Stimulated activated CD4-positive, alpha-beta T cell treated with anti-CD3 and anti-CD28 coated beads, TNF-alpha, amount 100 ng/mL, for 4 hours (primary cell): Measurements from ENCODE around the gene GRAMD1A.
A peak's percentile ranks its signal among the peaks of the same experiment; 100 is the strongest.
"Not testable (repeated sequence)": the region's sequence is repeated elsewhere in the genome, so short reads cannot be mapped to it uniquely, and the experiment has no call there.

Experiments used
- DNase-seq, 3 experiments: peaks; one replicate each; pipeline ENCODE4 v3.0.0-alpha.2; 2020; ENCODE audit warnings: low read depth in 3 of 3

The GRAMD1A gene

DNA sequence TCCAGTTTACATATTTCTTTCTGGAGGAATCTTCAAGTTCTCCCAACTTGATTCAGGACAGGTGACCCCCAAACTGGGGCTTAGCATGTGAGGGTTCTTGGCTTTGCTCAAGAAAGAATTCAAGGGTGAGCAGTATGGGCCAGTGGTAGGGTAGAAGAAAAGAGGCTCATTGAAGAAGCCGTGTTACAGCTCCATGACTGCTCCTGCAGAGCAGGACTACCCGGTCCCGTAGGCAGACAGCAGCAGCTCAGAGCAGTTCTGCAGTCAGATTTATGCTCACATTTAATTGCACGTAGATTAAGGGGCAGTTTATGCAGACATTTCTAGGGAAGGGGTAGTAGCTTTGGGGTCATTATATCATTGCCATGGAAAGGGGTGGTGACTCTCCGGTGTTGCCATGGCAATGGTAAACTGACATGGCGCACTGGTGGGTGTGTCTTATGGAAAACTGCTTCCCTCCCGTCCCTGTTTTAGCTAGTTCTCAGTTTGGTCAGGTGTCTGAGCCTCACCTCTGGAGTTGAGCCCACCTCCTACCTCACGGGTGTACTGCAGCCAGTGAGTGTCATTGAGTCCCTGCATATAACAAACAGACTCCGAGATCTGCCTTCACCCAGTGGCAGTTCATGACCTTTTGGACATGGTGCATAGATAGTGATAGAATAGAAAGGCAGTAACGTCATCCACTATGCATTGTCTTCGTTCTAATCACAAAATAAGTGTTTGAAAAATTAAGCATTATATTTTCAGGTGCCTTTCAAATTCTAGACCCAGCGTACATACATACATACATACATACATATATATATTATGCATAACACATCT is 20.1 kb upstream of the GRAMD1A start:
- DNase-seq, result no peak

DNA sequence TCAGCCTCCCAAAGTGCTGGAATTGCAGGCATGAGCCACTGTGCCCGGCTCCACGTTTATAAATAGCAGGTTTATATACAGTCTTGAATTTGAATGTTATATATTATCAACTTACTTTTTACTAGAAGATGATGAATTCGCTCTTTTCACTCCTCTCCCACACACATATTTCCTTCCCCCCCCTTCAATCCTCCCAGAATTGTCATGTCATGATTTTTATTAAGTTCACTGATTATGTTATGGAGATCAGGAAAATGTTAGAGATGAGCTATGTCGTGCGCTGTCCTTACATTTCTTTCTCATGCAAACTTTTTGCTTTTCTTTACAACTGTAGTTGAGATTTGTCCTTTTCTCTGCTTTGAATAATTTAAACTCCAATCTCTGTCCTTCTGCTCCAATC is 17.8 kb upstream of the GRAMD1A start:
- no peak for DNase-seq

DNA sequence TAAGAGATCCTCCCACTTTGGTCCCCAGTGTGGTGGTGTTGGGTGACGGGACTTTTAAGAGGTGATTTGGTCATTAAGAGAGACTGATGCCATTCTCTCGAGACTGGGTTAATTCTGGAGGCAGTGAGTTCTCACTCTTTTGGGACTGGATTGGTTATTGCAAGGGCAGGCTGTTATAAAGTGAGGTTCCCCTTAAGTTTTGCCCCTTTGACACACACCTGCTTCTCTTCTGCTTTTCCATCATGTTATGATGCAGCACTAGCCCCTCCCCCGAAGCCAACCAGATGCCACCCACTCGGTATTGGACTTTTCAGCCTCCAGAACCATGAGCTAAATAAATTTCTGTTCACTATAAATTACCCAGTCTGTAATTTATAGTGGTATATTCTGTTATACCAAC is 16.3 kb upstream of the GRAMD1A start:
- no peak for DNase-seq

DNA sequence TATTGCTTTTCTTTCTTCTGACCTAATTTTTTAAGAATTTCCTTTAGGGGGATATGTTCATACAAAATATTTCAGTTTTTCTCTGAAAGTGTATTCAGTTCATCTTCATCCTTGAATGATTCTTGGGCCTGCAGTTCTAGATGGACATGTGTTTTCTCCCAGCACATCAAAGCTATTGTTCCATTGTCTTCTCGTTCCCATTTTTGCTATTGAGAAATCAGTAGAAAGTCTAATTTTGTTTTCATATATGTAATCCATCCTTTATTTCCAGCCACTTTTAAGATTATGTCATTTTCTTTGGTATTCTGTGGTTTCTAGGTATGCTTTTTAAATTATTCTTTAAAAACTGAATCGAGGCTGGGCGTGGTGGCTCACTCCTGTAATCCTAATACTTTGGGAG is 15.8 kb upstream of the GRAMD1A start:
- no peak for DNase-seq

DNA sequence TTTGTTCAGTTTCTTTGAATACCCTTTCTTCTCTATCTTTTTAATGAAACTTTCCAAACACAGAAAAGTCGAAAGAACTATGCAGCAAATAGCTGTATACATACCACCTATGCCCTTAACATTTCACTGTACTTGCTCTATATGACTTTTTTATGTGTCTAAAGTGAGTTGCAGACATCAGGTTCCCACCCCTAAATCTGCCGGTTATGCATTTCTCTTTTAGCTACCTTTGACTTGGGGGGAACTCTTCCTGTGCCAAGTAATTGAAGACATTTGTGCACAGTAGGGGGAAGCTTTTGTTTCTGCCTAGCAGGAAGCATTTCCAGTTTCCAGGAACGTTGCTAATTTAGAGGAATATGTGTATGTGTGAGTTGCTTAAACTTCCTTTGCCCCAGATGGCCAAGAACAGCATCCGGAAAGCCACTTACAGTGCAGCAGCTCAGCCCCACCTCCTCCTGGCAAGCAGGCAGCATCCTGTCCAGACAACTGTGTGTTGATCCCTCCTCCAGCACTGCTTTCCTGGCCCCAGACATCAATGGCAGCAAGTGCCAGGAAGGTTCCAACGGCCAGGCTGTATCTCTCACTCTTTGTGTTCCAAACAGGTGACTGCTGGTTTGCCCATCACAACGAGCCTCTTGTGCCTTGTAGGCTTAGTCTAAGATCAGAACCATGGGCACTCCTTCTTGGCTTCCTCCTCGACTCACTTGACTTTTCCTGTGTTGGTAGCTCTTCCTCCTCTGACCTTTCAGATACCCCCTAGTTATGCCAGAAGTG is 14.7 kb upstream of the GRAMD1A start:
- no peak for DNase-seq

DNA sequence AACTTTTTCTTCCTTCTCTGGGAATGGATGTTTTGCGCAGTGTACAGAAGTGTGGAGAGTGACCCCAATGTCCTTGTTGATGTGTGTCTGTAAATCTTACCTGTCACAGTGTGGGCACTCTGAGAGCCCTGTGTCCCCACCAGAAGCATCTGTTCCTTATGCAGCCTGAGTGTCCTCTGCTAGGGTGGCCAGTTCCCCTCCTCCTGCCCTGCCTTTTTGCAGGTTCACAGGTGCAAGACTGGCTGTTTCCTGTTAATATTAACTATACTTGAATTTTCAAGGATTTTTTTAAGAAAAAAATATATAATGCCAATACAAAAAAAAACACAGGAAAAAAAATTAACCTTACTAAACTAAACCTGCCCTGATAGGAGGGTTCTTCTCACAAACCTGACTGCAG is 12.0 kb upstream of the GRAMD1A start:
- no peak for DNase-seq

DNA sequence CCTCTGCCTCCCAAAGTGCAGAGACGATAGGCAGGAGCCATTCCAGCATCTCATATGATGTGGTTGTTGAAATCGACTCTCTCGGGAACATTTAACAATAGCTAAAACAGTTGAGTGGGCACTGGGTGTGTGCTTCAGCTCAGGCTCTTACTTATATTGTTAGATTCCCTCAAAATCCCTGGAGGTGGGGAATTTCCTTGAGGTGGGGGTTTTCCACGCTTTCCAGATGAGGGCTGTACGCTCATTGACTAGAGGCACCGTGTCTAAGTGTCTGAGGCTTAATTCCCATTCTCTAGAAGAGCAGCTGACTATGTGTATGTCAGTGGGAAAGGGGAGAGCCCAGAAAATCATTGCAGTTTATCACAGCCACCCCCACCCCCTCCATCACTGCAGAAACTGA is 10.8 kb upstream of the GRAMD1A start:
- DNase-seq, result no peak

DNA sequence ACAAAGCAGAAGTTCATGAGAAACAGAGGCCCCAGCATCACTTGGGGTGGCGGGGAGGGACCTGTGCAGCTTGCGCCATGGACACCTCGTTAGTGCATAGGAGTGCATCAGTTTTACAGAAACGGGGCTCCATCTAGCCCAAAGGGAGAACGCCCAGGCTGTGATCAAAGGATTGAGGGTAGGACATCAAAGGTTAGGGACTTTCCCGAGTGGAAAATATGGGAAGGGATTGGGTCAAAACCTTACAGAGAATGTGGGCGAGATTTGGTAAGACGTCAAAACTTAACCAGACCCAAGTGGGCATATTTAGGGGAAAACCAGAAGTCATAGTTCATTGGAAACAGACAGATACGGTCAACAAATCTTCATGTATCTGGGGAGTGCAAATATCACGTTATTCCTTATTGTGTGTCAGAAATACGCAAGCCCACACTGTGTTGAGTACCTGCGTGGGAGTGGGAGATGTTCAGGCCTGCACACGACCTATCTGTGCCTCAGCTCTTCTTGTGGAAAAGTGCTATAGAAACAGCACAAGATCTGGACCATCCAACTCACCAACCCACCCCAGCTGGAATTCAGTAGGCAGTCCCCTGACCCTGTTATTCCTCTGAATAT is 9.4 kb upstream of the GRAMD1A start:
- no peak for DNase-seq

DNA sequence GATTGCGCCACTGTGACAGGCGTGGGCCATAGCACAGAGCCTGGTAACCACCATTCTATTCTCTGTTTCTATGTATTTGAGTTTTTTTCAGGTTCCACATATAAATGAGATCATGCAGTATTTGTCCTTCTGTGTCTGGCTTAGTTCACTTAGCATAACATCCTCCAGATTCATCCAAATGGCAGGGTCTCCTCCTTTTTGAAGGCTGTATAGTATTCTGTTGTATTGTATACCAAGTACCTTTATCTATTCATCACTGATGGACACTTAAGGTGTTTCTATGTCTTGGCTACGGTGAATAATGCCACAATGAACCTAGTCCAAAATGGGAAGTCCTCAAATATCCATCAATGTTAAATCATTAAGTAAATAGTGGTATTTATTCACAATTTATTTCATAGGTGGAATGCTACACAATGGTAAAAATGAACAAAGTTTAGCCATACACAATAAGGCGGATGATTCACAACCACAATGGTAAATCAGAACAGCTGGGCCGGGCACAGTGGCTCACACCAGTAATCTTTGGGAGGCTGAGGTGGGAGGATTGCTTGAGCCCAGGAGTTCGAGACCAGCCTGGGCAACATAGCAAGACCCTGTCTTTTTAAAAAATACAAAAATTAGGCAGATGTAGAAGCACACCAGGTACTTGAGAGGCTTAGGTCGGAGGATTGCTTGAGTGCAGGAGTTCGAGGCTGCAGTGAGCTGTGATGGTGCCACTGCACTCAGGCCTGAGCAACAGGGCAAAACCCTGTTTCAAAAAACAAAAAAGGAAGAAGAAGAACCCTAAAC is 8.4 kb upstream of the GRAMD1A start:
- DNase-seq, result no peak

DNA sequence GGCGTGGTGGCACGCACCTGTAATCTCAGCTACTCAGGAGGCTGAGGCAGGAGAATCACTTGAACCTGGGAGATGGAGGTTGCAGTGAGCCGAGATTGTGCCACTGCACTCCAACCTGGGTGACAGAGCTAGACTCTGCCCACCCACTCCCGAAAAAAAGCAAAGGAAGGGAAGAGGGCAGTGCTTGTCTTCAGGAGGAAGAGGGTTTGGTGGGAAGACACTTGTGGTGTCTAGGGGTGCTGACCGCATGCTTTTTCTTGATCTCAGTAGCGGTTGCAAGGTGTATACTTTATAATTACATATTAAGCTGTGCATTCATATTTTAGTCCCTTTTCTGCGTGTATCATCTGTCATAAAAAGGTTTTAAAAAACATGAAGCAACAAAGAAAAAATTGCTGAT is 7.5 kb upstream of the GRAMD1A start:
- DNase-seq, result not testable (repeated sequence)

DNA sequence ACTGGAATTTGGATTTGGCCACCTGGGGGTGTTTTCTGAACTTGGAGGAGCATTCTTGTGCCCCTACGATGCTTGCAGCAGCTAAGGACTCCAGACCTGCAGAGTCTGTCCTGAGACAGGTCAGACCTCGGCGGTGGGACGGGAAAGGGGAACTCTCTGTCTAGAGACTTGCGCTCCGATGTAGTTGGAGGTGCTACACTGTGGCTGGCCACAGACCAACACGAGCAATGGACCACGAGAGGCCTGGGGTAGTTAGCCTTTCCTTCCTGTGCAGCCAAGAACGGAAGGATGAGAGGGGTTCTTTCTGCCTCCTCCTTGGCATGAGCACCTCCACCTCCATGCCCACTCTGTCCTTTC is 5.9 kb upstream of the GRAMD1A start:
- DNase-seq, result no peak

DNA sequence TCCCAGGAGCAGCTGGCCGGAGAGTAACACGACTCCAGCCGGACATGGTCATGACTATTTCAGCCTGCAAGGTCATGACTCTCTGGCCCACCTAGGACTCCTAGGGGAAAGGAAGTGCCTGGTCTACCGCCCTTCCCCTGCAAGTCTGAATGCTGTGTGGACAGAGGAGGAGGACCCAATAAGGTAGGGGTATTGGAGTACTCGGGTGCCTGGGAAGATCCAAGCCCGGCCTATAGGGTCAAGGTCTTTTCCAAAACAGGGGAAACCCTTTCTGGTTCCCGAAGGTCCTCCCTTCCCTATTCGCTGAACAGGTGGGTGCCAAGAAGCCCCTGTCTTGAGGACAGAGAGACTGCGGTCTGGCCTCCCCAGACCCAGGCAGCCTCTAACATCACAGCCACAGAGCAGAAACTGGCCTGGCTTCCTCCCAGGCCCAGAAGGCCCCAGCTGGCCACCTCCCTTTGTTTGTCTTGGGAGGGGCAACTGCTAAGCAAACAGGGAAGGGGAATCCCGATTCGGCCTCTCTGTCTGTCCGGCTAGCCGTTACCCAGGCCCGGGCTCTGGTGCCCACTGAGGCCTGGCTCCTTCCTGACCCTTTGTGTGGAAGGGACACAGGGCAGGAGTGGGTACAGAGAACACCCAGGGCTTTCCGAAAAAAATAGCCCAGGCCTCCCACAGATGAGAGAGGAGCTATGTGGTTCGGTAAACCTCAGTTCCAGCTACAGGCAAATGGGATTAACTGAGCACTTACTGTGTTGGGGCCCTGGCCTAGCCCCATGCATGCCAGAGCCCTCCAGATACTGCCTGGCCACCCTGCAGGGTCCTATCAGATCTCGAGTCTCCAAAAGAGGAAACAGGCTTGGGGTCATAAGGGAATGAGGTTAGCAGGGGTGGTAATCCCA is 5.2 kb upstream of the GRAMD1A start:
- DNase-seq, result no peak

DNA sequence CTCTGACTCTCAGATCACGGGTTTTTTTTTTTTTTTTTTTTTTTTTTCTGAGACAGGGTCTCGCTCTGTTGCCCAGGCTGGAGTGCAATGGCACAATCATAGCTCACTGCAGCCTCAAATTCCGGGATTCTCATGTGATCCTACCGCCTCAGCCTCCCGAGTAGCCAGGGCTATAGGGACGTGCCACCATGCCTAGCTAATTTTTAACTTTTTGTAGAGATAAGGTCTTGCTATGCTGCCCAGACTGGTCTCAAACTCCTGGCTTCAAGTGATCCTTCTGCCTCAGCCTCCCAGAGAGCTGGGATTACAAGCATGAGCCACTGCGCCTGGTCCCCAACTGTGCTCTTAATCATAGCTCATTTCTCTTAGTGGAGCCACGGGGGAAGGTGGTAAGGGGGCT is 4.6 kb upstream of the GRAMD1A start:
- no peak for DNase-seq

DNA sequence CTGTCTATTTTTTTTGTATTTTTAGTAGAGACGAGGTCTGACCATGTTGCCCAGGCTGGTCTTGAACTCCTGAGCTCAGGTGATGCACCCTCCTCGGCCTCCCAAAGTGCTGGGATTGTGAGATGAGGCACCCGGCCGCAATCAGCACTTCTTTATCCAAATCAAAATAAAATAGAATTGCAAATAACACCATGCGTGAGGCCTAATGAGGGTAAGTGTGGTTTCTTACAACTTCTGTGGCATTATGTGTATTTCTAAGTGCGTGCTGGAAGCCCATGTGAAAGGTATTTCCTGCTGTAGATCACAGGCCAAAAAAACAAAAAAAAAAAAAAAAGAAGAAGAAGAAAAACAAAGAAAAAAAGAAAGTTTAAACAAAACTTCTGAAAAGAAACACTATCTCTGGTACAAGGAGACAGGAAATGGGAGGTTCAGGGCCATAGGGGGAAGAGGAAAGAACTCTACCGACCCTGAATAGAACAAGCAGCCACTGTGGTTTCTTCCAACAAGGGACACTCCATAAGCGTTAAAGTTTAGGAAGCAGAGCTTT is 3.0 kb upstream of the GRAMD1A start:
- DNase-seq, result no peak

DNA sequence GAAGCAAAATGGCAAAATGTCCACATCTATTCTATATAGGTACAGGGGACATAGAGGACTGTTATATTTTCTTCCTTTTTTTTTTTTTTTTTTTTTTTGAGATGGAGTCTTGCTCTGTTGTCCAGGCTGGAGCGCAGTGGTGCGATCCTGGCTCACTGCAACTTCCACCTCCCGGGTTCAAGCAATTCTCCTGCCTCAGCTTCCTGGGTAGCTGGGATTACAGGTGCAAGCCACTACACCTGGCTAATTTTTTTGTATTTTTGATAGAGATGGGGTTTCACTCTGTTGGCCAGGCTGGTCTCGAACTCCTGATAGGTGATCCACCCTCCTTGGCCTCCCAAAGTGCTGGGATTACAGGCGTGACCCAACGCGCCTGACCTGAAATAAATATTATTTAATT is 1.9 kb upstream of the GRAMD1A start:
- not testable (repeated sequence) for DNase-seq

DNA sequence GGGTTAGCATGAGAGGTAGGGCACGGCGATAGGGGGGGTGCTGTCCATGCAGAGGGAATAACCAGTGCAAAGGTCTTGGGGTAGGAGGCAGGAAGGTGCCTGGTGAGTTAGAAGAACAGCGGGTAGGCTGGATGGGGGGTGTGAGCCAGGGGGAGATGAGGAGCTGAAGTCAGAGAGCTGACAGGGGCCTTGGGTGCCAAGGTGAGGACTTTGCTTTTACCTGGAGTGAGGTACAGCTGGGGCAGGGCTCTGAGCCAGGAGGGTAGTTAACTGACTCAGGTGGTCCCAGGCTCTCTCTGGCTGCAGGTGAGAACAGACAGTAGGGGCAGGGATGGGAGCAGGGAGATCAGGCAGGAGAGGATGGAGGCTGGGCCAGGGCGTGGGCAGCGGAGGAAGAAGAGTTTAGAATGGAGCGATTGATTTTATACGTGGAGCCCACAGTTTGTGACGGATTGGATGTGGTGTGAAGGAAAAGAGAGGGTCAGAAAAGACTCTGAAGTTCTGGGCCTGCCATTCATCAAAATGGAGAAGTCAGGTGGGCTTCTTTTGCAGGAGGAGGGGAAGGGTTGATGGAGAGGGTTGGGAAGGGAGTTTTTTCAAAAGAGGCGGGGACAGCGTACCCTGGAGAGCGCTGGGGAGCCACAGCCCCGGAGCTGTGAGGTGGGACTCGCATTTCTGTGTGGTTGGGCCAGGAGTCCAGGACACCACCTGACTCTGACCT is 1.2 kb upstream of the GRAMD1A start:
- DNase-seq, result no peak

DNA sequence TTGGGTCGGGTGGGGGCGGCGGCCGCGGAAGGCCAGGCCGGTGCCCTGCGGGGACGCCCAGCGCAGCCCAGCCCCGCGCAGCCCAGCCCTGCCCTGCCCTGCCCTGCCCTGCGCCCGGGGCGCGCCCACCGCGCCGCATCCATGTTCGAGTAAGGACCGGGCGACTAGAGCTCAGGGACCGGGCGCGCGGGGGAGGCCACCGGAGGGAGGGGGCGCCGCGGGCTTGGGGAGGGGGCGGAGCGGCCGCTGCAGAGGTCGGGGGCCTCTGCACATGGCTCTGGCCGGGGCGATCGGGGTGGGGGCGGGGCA is 169 bp downstream of the GRAMD1A start:
- DNase-seq, result no peak

DNA sequence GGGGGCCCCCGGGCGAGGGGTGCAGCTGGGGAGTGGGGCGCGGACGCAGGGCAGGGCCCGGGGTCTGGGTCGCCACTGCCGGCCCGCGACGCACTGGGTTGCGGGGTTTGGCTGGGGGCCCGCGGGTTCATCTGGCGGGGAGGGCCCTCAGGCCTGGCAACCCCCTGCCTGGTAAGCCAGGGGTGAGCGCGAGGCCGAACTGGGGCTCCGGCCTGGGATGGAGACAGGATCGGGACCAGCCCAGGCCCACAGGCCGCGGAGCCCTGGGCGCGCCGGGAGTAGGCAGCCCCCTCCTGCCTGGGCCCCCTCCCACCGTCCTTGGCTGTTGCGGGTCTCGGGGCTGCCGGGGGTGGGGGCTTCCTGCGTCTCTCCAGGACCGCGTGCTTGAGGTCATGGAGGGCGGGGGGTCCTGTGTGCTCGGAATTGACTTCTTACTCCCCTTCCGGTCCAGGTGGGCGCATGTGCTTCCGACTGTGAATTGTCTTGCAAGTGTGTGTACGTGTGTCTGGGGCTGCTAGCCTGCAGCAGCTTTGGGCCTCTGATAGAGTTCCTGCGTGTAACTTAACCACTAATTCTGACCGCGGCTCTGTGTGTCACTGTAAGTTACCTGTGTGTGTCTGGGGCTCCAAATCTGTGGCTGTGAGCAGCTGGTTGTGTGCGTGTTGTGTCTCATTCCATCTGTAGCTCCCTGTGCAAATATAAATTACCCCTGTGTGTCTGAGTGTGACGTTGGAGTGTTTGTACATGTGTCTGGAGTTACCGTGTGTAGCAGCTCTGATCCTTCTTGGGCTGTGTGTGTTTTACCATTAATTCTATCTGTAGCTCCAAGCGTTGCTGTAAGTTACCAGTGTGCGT is 751 bp downstream of the GRAMD1A start:
- DNase-seq, result peak in 1 of 3 experiments; percentile 34

DNA sequence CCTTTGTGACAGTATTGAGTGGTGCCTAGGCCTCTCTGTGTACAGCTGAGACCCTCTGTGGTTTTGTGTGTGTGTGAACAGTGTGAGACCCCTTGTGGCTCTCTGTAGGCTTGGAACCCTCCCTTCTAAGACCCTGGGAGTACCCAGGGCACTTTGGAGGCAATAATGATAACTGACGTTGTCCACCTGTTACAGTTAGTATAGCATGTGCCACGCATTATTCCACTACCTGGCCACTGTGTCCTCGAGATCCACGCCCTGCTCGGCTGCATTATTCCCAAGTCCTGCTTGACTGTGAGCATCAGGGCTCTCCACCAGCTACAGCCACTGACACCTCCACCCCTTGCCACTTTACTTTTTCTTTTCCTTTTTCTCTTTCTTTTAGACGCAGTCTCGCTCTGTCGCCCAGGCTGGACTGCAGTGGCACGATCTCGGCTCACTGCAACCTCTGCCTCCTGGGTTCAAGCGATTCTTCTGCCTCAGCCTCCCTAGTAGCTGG is 2.0 kb downstream of the GRAMD1A start:
- no peak for DNase-seq
